Upper lobe of left lung (tissue), 6 donors: ENCODE results near the gene PDK1. TPM values are rescaled to one million over a fixed set of nuclear protein-coding genes. Genes with fewer than 3 reads are reported as not detected.
A peak's percentile ranks its signal among the peaks of the same experiment; 100 is the strongest.

Source experiments
- ATAC-seq, 2 donors: fragments of 200-7000 bp; cut with Tn5 transposase; one replicate each; pipeline ENCODE4 v1.9.1; 2022; ENCODE audit warnings: mild to moderate bottlenecking in 2 of 2, moderate library complexity in 2 of 2; ENCODE audit not compliant: low FRiP score in 2 of 2
- DNase-seq, 2 donors: peaks; one replicate each; pipeline ENCODE4 v3.0.0-alpha.2; 2019 to 2020
- H3K27ac ChIP-seq, 4 donors: fragments of 200-600 bp; sonication (generic); one replicate each; pipeline ENCODE4 v1.5.1; 2016 to 2019
- H3K27me3 ChIP-seq, 4 donors: fragments of 200-600 bp; sonication (generic); one replicate each; pipeline ENCODE4 v1.5.1; 2017 to 2019
- H3K36me3 ChIP-seq, 4 donors: fragments of 200-600 bp; sonication (generic); one replicate each; pipeline ENCODE4 v1.5.1; 2016 to 2019
- H3K4me1 ChIP-seq, 4 donors: fragments of 200-600 bp; sonication (generic); one replicate each; pipeline ENCODE4 v1.5.1; 2018 to 2019
- H3K4me3 ChIP-seq, 4 donors: fragments of 200-600 bp; sonication (generic); one replicate each; pipeline ENCODE4 v1.5.1; 2017 to 2019; ENCODE audit warnings: mild to moderate bottlenecking in 2 of 4, moderate library complexity in 1 of 4
- H3K9me3 ChIP-seq, 4 donors: fragments of 200-600 bp; sonication (generic); one replicate each; pipeline ENCODE4 v1.5.1; 2018 to 2019
- EP300 ChIP-seq, 4 donors: sonication (generic); formaldehyde crosslinking; IDR thresholded peaks; one replicate each; pipeline ENCODE4 v1.5.1; 2017; ENCODE audit warnings: antibody characterized with exemption in 4 of 4, control low read depth in 2 of 4
- POLR2A ChIP-seq, 4 donors: fragments of 450-650 bp; IDR thresholded peaks; one replicate each; pipeline ENCODE4 v1.5.1; 2016 to 2017; ENCODE audit warnings: antibody characterized with exemption in 4 of 4, mild to moderate bottlenecking in 2 of 4
- POLR2AphosphoS5 ChIP-seq, 2 donors: sonication (generic); formaldehyde crosslinking; IDR thresholded peaks; one replicate each; pipeline ENCODE4 v1.5.1; 2017; ENCODE audit warnings: antibody characterized with exemption in 2 of 2
- WGBS, 2 donors: methylation state at CpG; one replicate each; pipeline ENCODE4 v1.1.5; 2017 to 2018; 5-methylcytosine and 5-hydroxymethylcytosine counted together
- total RNA-seq, 6 donors: library from RNA; depleted of rRNA in 4 of 6; stranded (reverse); fragments of >200 nt in 4 of 6; gene quantifications; one replicate each; pipeline versions ENCODE4 v1.1.0 to v1.2.1, GENCODE V29; 2016 to 2021
- TF ChIP-seq, protein P1 (sequence below), 6 experiments: fragments of 450-650 bp in 4 of 6; fragments of 200-600 bp in 2 of 6; sonication (generic) in 2 of 6; IDR thresholded peaks; one replicate each; pipeline ENCODE4 v1.5.1; 2016 to 2019; ENCODE audit warnings: antibody characterized with exemption in 6 of 6
- donor health status: DM: no; HTN: no; CAD: no; lungs with moderate emphysema.
- donor health status: DM: no; HTN: yes; CAD: no; lungs with severe emphysema.

PDK1 gene
- 10 to 100 TPM in 4 of 6 donors, 1 to 10 TPM in 2; 5.6 to 40.9 (median 13.8) TPM for total RNA-seq

DNA sequence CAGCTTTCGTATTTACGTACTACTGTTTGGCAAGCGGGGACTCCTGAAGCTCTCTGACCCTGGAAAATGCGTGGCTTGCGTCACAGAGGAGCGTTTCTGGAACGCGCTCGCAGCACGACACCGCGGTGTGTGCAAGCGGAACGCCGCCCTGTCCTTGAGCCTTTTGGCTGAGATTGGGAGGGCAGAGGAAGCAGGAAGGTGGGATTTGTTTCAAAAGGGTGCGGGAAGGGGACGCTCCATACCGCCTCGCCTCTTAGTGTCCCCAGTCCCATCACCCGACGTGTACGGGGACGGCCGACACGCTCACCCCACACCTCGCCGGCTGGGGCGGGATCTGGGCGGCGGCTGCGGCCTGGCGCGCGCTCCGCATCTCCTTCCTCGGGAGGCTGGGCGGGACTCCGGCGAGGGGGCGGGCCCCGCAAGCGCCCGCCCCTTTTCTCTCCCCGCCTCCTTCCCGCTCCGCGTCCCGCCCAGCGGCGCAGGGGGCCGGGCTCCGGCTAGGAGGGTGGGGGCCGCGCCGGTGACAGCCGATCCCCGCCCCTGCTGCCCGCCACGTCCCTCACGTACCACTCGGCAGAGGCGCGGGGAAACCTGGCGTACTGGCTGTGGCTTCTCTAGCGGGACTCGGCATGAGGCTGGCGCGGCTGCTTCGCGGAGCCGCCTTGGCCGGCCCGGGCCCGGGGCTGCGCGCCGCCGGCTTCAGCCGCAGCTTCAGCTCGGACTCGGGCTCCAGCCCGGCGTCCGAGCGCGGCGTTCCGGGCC, at the start of gene PDK1:
Gene PDK1 (plus strand): TSS at position 569 of the 762 bp plus-strand sequence. CDS start 61 bp downstream, at position 630.
- ATAC-seq (peak; percentile 99), DNase-seq (peak; percentile 93 to 98)
- TF ChIP-seq, protein P1, sequence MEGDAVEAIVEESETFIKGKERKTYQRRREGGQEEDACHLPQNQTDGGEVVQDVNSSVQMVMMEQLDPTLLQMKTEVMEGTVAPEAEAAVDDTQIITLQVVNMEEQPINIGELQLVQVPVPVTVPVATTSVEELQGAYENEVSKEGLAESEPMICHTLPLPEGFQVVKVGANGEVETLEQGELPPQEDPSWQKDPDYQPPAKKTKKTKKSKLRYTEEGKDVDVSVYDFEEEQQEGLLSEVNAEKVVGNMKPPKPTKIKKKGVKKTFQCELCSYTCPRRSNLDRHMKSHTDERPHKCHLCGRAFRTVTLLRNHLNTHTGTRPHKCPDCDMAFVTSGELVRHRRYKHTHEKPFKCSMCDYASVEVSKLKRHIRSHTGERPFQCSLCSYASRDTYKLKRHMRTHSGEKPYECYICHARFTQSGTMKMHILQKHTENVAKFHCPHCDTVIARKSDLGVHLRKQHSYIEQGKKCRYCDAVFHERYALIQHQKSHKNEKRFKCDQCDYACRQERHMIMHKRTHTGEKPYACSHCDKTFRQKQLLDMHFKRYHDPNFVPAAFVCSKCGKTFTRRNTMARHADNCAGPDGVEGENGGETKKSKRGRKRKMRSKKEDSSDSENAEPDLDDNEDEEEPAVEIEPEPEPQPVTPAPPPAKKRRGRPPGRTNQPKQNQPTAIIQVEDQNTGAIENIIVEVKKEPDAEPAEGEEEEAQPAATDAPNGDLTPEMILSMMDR (IDR thresholded peaks at IDR 0.05), result peak in 1 of 6 experiments; percentile 19
- TF ChIP-seq POLR2AphosphoS5 (IDR thresholded peaks at IDR 0.05), result peak; percentile 77 to 83
- TF ChIP-seq POLR2A (IDR thresholded peaks at IDR 0.05), result peak in 3 of 4 donors; percentile 63 to 84 (median 72)
- TF ChIP-seq EP300 (IDR thresholded peaks at IDR 0.05), result peak in 1 of 4 donors; percentile 38
- H3K4me1 ChIP-seq, result peaks cover 10 to 18% (median 12%) of the 10 kb centered on the region in 4 donors
- 0 to 1% methylated on average over 3 to 56 of the region's 88 CpGs for WGBS, 2 donors
- H3K27ac ChIP-seq, result peak within 1 kb of the TSS; percentile 89 to 97 (median 92)
- no peaks in the 10 kb centered on the region for H3K27me3 ChIP-seq
- H3K9me3 ChIP-seq, result no peaks in the 10 kb centered on the region
- peaks cover 0 to 7% (median 0%) of the 10 kb centered on the region in 4 donors for H3K36me3 ChIP-seq
- H3K4me3 ChIP-seq, result peak within 1 kb of the TSS; percentile 76 to 97 (median 90)

- Histone ChIP-seq H3K4me3 (no peak overlapping the region), H3K27me3 (no peaks in the 10 kb centered on the region), H3K27ac (no peak overlapping the region), H3K9me3 (peaks cover 0 to 11% (median 8%) of the 10 kb centered on the region in 4 donors), H3K36me3 (peaks cover 0 to 37% (median 4%) of the 10 kb centered on the region in 4 donors), H3K4me1 (no peaks in the 10 kb centered on the region)
- DNase-seq (no peak), ATAC-seq (no peak)
- TF ChIP-seq POLR2A (IDR thresholded peaks at IDR 0.05), result no peak
- 80 to 95% methylated on average over 4 of the region's 4 CpGs for WGBS, 2 donors
These were observed 48.7 kb upstream of the PDK1 start for GRCh38 chr2:172507199-172507598.

DNA sequence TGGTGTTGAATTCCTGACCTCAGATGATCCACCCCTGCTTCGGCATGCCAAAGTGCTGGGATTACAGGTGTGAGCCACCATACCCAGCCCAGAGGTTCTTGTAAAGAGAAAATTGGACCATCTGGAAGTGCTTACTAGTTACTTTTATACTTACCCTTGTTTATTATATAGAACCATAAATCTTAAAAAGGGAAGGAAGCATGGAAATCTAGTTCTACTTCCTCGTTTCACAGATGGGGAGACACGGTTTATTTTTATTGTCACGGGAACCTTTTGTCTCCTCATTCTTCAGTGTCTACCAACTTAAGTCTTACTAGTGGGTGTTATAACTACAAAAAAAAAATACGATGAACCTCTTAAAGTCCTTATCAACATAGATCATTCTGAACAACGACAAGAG, 45.8 kb upstream of the PDK1 start:
- no peak for DNase-seq
- Histone ChIP-seq H3K36me3 (peaks cover 0 to 19% (median 0%) of the 10 kb centered on the region in 4 donors), H3K4me1 (no peaks in the 10 kb centered on the region), H3K4me3 (no peak overlapping the region), H3K27me3 (no peaks in the 10 kb centered on the region), H3K9me3 (peaks cover 0 to 25% (median 22%) of the 10 kb centered on the region in 4 donors), H3K27ac (no peak overlapping the region)
- 63 to 69% methylated on average over 6 of the region's 6 CpGs for WGBS, 2 donors
- TF ChIP-seq EP300 (IDR thresholded peaks at IDR 0.05) (no peak), POLR2A (IDR thresholded peaks at IDR 0.05) (no peak)
- TF ChIP-seq, protein P1 (IDR thresholded peaks at IDR 0.05), result no peak
- no peak for ATAC-seq

GRCh38 chr2:172510548-172510947, 45.3 kb upstream of the PDK1 start:
- TF ChIP-seq, protein P1 (IDR thresholded peaks at IDR 0.05), result no peak
- TF ChIP-seq POLR2AphosphoS5 (IDR thresholded peaks at IDR 0.05) (no peak), POLR2A (IDR thresholded peaks at IDR 0.05) (no peak), EP300 (IDR thresholded peaks at IDR 0.05) (no peak)
- Histone ChIP-seq H3K4me3 (no peak overlapping the region), H3K4me1 (no peaks in the 10 kb centered on the region), H3K27ac (no peak overlapping the region), H3K27me3 (no peaks in the 10 kb centered on the region), H3K36me3 (peaks cover 0 to 16% (median 0%) of the 10 kb centered on the region in 4 donors), H3K9me3 (peaks cover 0 to 25% (median 22%) of the 10 kb centered on the region in 4 donors)
- WGBS, 2 donors, result 84 to 87% methylated on average over 5 of the region's 5 CpGs
- DNase-seq (no peak), ATAC-seq (no peak)

GRCh38 chr2:172512810-172513523, 42.9 kb upstream of the PDK1 start:
- DNase-seq (no peak), ATAC-seq (no peak)
- Histone ChIP-seq H3K27ac (no peak overlapping the region), H3K9me3 (peaks cover 0 to 25% (median 22%) of the 10 kb centered on the region in 4 donors), H3K4me1 (no peaks in the 10 kb centered on the region), H3K36me3 (peaks cover 0 to 7% (median 0%) of the 10 kb centered on the region in 4 donors), H3K4me3 (no peak overlapping the region), H3K27me3 (no peaks in the 10 kb centered on the region)
- no peak for TF ChIP-seq POLR2A (IDR thresholded peaks at IDR 0.05)
- TF ChIP-seq POLR2AphosphoS5 (IDR thresholded peaks at IDR 0.05), result no peak
- no peak for TF ChIP-seq EP300 (IDR thresholded peaks at IDR 0.05)
- TF ChIP-seq, protein P1 (IDR thresholded peaks at IDR 0.05), result no peak
- 83 to 90% methylated on average over 5 of the region's 5 CpGs for WGBS, 2 donors
